ENCODE results near the gene SLC35C1.

GRCh38 chr11:45803971-45804760 is 783 bp upstream of the SLC35C1 start:
- TF ChIP-seq CTCF (conservative IDR thresholded peaks at IDR 0.05; ENCODE audit: low read length) (no peak), EZH2phosphoT487 (IDR thresholded peaks at IDR 0.05; ENCODE audit: borderline replicate concordance) (no peak)

Measured in Loucy (cell line).